Peyer's patch (tissue), 4 donors: ENCODE data around the gene NBPF26. TPM values are rescaled to one million over a fixed set of nuclear protein-coding genes. Genes with fewer than 3 reads are reported as not detected.
"Not testable (repeated sequence)": the region's sequence is repeated elsewhere in the genome, so short reads cannot be mapped to it uniquely, and the experiment has no call there.

Experiments used
- DNase-seq, 3 donors: peaks; one replicate each; pipeline ENCODE4 v3.0.0-alpha.2; 2017 to 2019
- H3K27ac ChIP-seq, 4 donors: fragments of 200-600 bp; sonication (generic); one replicate each; pipeline ENCODE4 v1.5.1; 2016 to 2019
- H3K27me3 ChIP-seq, 2 donors: fragments of 200-600 bp; sonication (generic); one replicate each; pipeline ENCODE4 v1.5.1; 2019
- H3K36me3 ChIP-seq, 3 donors: fragments of 200-600 bp; sonication (generic); one replicate each; pipeline ENCODE4 v1.5.1; 2016 to 2019
- H3K4me1 ChIP-seq, 4 donors: fragments of 200-600 bp; sonication (generic); one replicate each; pipeline ENCODE4 v1.5.1; 2016 to 2019
- H3K4me3 ChIP-seq, 4 donors: fragments of 200-600 bp; sonication (generic); 1 replicate in 3 of 4; 2 replicates in 1 of 4; pipeline ENCODE4 v1.5.1; 2016 to 2019; ENCODE audit warnings: mild to moderate bottlenecking in 1 of 4
- H3K9me3 ChIP-seq, 4 donors: fragments of 200-600 bp; sonication (generic); one replicate each; pipeline ENCODE4 v1.5.1; 2016 to 2019; ENCODE audit warnings: mild to moderate bottlenecking in 1 of 4
- small RNA-seq, 2 donors: library from RNA; depleted of rRNA; stranded (forward); fragments of <200 nt; gene quantifications; one replicate each; pipeline ENCODE3, GENCODE V24; 2016
- total RNA-seq, 4 donors: library from RNA; depleted of rRNA; stranded (reverse); fragments of >200 nt; gene quantifications; one replicate each; pipeline ENCODE4 v1.1.0, GENCODE V29; 2016

NBPF26 gene
- total RNA-seq, 4 donors from 2014 or later: 8.9 to 95.7 (median 18.2) TPM

GRCh38 chr1:120881934-120882333, 158.2 kb downstream of the NBPF26 start:
- H3K4me1 ChIP-seq: not testable (repeated sequence)

More at GRCh38 chr1:120881934-120882333, 158.2 kb downstream of the NBPF26 start:
- H3K27me3 ChIP-seq, H3K4me3 ChIP-seq, H3K9me3 ChIP-seq, H3K27ac ChIP-seq, H3K36me3 ChIP-seq, DNase-seq: not testable (repeated sequence)

Small RNA genes within 50 kb of the gene (small RNA-seq; reads per million reads assigned to genes)
- 0.06 to 0.59 reads per million in 2 donors for gene RNVU1-19

Other genes with a start within 250 kb of the NBPF26 start
- not detected for gene PPIAL4A, start 165.8 kb downstream of the NBPF26 start, total RNA-seq